ACC112 (cell line): ENCODE results near the gene ATP5MG.
A peak's percentile ranks its signal among the peaks of the same experiment; 100 is the strongest.
"Not testable (repeated sequence)": the region's sequence is repeated elsewhere in the genome, so short reads cannot be mapped to it uniquely, and the experiment has no call there.

ENCODE experiments used
- H2AFZ ChIP-seq: fragments of 200-600 bp; sonication (generic); one replicate; pipeline ENCODE4 v1.6.0; 2017; ENCODE audit warnings: antibody characterized with exemption, low read length; ENCODE audit not compliant: unreplicated experiment
- H3K27ac ChIP-seq: fragments of 200-600 bp; sonication (generic); 2 replicates; pipeline ENCODE4 v1.5.1; 2014; ENCODE audit warnings: low read depth, mild to moderate bottlenecking, antibody characterized with exemption, low read length, moderate library complexity
- H3K27me3 ChIP-seq: fragments of 200-600 bp; sonication (generic); 2 replicates; pipeline ENCODE4 v1.6.1; 2014; ENCODE audit warnings: mild to moderate bottlenecking, antibody characterized with exemption, low read length, moderate library complexity, mixed read lengths; ENCODE audit not compliant: insufficient read depth
- H3K36me3 ChIP-seq: fragments of 200-600 bp; sonication (generic); 2 replicates; pipeline ENCODE4 v1.6.1; 2016; ENCODE audit warnings: mild to moderate bottlenecking, antibody characterized with exemption, low read length, moderate library complexity, mixed read lengths; ENCODE audit not compliant: insufficient read depth
- H3K4me1 ChIP-seq: fragments of 200-600 bp; sonication (generic); one replicate; pipeline ENCODE4 v1.6.1; 2016; ENCODE audit warnings: low read length, mixed read lengths; ENCODE audit not compliant: insufficient read depth, unreplicated experiment, control insufficient read depth
- H3K4me3 ChIP-seq: fragments of 200-600 bp; sonication (generic); 2 replicates; pipeline ENCODE4 v1.5.1; 2014; ENCODE audit warnings: mild to moderate bottlenecking, low read depth, low read length
- H3K79me2 ChIP-seq: fragments of 200-600 bp; sonication (generic); one replicate; pipeline ENCODE4 v1.6.0; 2016; ENCODE audit warnings: low read length; ENCODE audit not compliant: control insufficient read depth, unreplicated experiment, insufficient read depth

ATP5MG gene

GRCh38 chr11:118375978-118376377 is 25.4 kb upstream of the ATP5MG start:
- Histone ChIP-seq H3K79me2 (no peaks in the 10 kb centered on the region), H3K36me3 (peaks cover 35% of the 10 kb centered on the region), H3K27ac (no peak overlapping the region), H2AFZ (no peak overlapping the region), H3K4me3 (no peak overlapping the region), H3K27me3 (no peaks in the 10 kb centered on the region), H3K4me1 (no peaks in the 10 kb centered on the region)

GRCh38 chr11:118379497-118379896 is 21.9 kb upstream of the ATP5MG start:
- no peak overlapping the region for H2AFZ ChIP-seq
- H3K4me1 ChIP-seq = no peaks in the 10 kb centered on the region
- H3K27ac ChIP-seq = no peak overlapping the region
- H3K27me3 ChIP-seq = no peaks in the 10 kb centered on the region
- H3K36me3 ChIP-seq = peaks cover 24% of the 10 kb centered on the region
- no peaks in the 10 kb centered on the region for H3K79me2 ChIP-seq
- no peak overlapping the region for H3K4me3 ChIP-seq

DNA sequence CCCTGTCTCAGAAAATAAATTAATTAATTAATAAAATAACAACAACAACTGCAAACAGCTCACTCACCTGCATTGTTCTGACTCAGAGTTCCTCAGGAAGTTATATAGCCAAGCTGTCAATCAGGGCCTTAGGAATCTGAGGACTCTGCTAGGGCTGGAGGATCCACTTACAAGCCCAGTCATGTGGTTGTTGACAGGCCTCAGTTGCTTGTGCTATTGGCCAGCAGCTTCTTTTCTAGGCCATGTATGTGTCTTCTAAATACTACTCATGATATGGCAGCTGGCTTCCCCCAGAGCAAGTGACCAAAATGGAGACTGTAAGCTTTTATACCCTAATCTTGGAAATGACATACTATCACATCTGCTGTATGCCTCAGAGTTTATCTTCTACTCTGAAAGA is 20.8 kb upstream of the ATP5MG start:
- Histone ChIP-seq H3K4me3 (no peak overlapping the region), H3K27me3 (no peaks in the 10 kb centered on the region), H2AFZ (no peak overlapping the region), H3K27ac (no peak overlapping the region), H3K79me2 (no peaks in the 10 kb centered on the region), H3K36me3 (peaks cover 28% of the 10 kb centered on the region), H3K4me1 (no peaks in the 10 kb centered on the region)

DNA sequence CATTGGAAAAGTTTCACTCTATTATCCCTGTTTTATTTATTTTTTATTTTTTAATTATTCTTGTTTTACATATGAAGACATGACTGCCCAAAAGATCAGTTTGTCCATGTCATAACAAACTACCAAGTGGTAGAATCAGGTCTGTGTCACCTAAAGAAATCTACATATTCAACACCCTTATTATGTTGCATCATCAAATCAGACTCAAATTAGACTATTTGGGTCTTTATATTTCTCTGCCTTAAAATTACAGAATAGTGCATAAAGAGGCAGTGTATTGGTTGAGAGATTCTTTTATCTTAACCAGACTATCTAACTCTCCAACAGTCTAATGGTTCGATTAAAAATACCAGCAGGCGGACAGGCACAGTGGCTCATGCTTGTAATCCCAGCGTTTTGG is 18.5 kb upstream of the ATP5MG start:
- Histone ChIP-seq H2AFZ (no peak overlapping the region), H3K4me1 (no peaks in the 10 kb centered on the region), H3K4me3 (no peak overlapping the region), H3K27ac (no peak overlapping the region), H3K79me2 (no peaks in the 10 kb centered on the region), H3K27me3 (no peaks in the 10 kb centered on the region), H3K36me3 (peaks cover 39% of the 10 kb centered on the region)

DNA sequence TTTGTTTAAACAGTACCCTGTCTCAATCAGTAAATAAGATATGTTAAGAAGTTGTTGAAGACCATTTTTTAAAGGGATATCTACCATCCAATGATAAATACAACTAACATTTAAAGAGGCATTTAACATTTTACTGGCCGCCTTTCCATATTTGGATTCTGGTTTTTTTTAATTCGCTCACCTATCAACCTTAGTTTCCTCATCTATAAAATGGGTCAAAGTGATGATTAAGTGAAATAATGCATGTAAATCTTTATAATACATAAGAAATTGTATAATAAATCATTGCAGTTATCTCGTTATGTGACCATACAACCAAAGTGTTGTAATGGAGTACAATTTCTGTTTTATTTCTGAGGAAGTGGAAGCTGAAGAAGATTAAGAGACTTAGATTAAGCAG is 17.7 kb upstream of the ATP5MG start:
- Histone ChIP-seq H3K4me1 (no peaks in the 10 kb centered on the region), H3K79me2 (no peaks in the 10 kb centered on the region), H3K36me3 (peaks cover 39% of the 10 kb centered on the region), H3K27ac (no peak overlapping the region), H2AFZ (no peak overlapping the region), H3K4me3 (no peak overlapping the region), H3K27me3 (no peaks in the 10 kb centered on the region)

- Histone ChIP-seq H2AFZ (no peak overlapping the region), H3K27ac (no peak overlapping the region), H3K79me2 (no peaks in the 10 kb centered on the region), H3K36me3 (peaks cover 6% of the 10 kb centered on the region; the same call in 1 of the 2 replicates), H3K4me3 (no peak overlapping the region), H3K27me3 (no peaks in the 10 kb centered on the region), H3K4me1 (peaks cover 4% of the 10 kb centered on the region)
Measured at GRCh38 chr11:118396097-118396501, 5.3 kb upstream of the ATP5MG start.

GRCh38 chr11:118397448-118397847 is 4.0 kb upstream of the ATP5MG start:
- H2AFZ ChIP-seq = no peak overlapping the region
- H3K27ac ChIP-seq = no peak overlapping the region
- H3K79me2 ChIP-seq = peaks cover 11% of the 10 kb centered on the region
- no peaks in the 10 kb centered on the region for H3K27me3 ChIP-seq
- peaks cover 2% of the 10 kb centered on the region; the same call in 1 of the 2 replicates for H3K36me3 ChIP-seq
- H3K4me1 ChIP-seq = peaks cover 4% of the 10 kb centered on the region
- H3K4me3 ChIP-seq = no peak overlapping the region

- peaks cover 25% of the 10 kb centered on the region for H3K79me2 ChIP-seq
- H2AFZ ChIP-seq = no peak overlapping the region
- H3K27ac ChIP-seq = peak overlapping the region; percentile 26; the same call in 1 of the 2 replicates
- H3K27me3 ChIP-seq = no peaks in the 10 kb centered on the region
- H3K4me3 ChIP-seq = no peak overlapping the region
- H3K4me1 ChIP-seq = peaks cover 19% of the 10 kb centered on the region
- H3K36me3 ChIP-seq = no peaks in the 10 kb centered on the region
Measured at GRCh38 chr11:118398791-118399559, 2.4 kb upstream of the ATP5MG start.

DNA sequence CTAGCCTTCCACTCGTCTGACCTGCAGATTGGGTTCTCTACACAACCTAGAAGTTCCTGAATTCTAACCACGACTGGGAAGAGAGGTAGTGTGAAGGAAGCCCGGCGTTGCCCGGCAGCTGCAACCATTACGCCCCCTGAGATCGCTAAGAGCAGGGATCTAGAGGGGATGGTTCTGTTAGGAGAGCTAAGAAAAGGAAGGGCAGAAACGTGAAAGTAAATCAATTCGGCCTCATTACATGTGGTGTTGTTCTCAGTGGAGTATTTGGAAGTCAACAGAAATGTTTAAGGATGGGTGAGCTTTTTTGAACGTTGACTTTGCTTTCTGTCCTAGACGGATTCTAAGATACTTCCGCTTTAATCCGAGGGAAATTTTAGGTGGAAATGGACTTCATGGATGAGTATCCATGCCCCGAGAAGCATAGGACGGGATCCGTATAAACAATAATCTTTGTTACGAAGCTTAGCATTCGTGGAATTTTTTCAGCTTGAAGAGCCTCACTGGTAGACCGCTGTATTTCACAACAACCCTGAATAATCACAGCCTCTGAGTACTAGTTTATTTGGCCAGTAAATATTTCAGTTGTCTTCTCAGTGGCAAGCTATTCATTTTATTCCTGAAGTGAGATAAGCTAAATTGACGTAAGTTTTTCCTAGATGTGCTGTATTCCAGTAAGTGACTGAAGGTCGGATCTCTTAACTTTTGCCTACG is 629 bp downstream of the ATP5MG start:
- Histone ChIP-seq H3K36me3 (peaks cover 2% of the 10 kb centered on the region; the same call in 1 of the 2 replicates), H3K27ac (peak overlapping the region; percentile 79), H3K4me1 (peaks cover 26% of the 10 kb centered on the region), H2AFZ (peak overlapping the region; percentile 92), H3K27me3 (no peaks in the 10 kb centered on the region), H3K4me3 (peak overlapping the region; percentile 95), H3K79me2 (peaks cover 55% of the 10 kb centered on the region)

- H3K27ac ChIP-seq = peak overlapping the region; percentile 79
- peaks cover 61% of the 10 kb centered on the region for H3K79me2 ChIP-seq
- H3K36me3 ChIP-seq, H3K27me3 ChIP-seq, H2AFZ ChIP-seq: not testable (repeated sequence)
- peaks cover 26% of the 10 kb centered on the region for H3K4me1 ChIP-seq
- peak overlapping the region; percentile 95 for H3K4me3 ChIP-seq
Measured at GRCh38 chr11:118402594-118402993, 1.2 kb downstream of the ATP5MG start.
